Esophagus squamous epithelium (tissue), 5 donors: Measurements from ENCODE around the gene STAB1. TPM values are rescaled to one million over a fixed set of nuclear protein-coding genes. Genes with fewer than 3 reads are reported as not detected.
A peak's percentile ranks its signal among the peaks of the same experiment; 100 is the strongest.
"Not testable (repeated sequence)": the region's sequence is repeated elsewhere in the genome, so short reads cannot be mapped to it uniquely, and the experiment has no call there.

Source experiments
- DNase-seq: peaks from one replicate; lab custom pipeline; 2025; lab: John Stamatoyannopoulos, UW
- H3K27ac ChIP-seq, 4 donors: fragments of 200-600 bp; sonication (generic); one replicate each; pipeline ENCODE4 v1.5.1; 2016 to 2019; ENCODE audit warnings: mild to moderate bottlenecking in 1 of 4
- H3K27me3 ChIP-seq, 4 donors: fragments of 200-600 bp; sonication (generic); 1 replicate in 3 of 4; 2 replicates in 1 of 4; pipeline versions ENCODE4 v1.5.1 to v1.6.0; 2017 to 2021; ENCODE audit warnings: antibody characterized with exemption in 1 of 4
- H3K36me3 ChIP-seq, 3 donors: fragments of 200-600 bp; sonication (generic); one replicate each; pipeline ENCODE4 v1.5.1; 2016 to 2019
- H3K4me1 ChIP-seq, 3 donors: fragments of 200-600 bp; sonication (generic); one replicate each; pipeline ENCODE4 v1.5.1; 2017 to 2019
- H3K4me3 ChIP-seq, 4 donors: fragments of 200-600 bp; sonication (generic); 1 replicate in 3 of 4; 2 replicates in 1 of 4; pipeline ENCODE4 v1.5.1; 2016 to 2019; ENCODE audit warnings: mild to moderate bottlenecking in 2 of 4, moderate library complexity in 1 of 4
- H3K9me3 ChIP-seq, 3 donors: fragments of 200-600 bp; sonication (generic); one replicate each; pipeline ENCODE4 v1.5.1; 2016 to 2019
- CTCF ChIP-seq, 6 experiments: fragments of 450-650 bp in 4 of 6; fragments of 200-600 bp in 2 of 6; sonication (generic) in 2 of 6; IDR thresholded peaks; one replicate each; pipeline ENCODE4 v1.5.1; 2016 to 2019; ENCODE audit warnings: antibody characterized with exemption in 6 of 6, mild to moderate bottlenecking in 4 of 6, moderate library complexity in 4 of 6
- POLR2A ChIP-seq, 4 donors: fragments of 450-650 bp; IDR thresholded peaks; one replicate each; pipeline ENCODE4 v1.6.1; 2017; ENCODE audit warnings: antibody characterized with exemption in 4 of 4, mild to moderate bottlenecking in 4 of 4, moderate library complexity in 3 of 4
- WGBS, 2 donors: methylation state at CpG; one replicate each; pipeline ENCODE4 v1.1.5; 2018; 5-methylcytosine and 5-hydroxymethylcytosine counted together
- intact Hi-C: fragments of 100-400 bp; cut with DNase I; formaldehyde crosslinking; loops from one replicate; pipeline ENCODE4 v1.15.0; 2022
- total RNA-seq, 4 donors: library from RNA; depleted of rRNA; stranded (reverse); fragments of >200 nt; gene quantifications; one replicate each; pipeline ENCODE4 v1.1.0, GENCODE V29; 2016
- donor health status: DM: yes; HTN: yes; CAD: no.

The STAB1 gene
- total RNA-seq, 4 donors from 2014 or later, result 5.6 to 69.4 (median 32.3) TPM

- DNase-seq, result no peak
- H3K36me3 ChIP-seq, result peaks cover 6 to 54% (median 19%) of the 10 kb centered on the region in 3 donors
- H3K4me3 ChIP-seq, result peak overlapping the region in 1 of 4 donors; percentile 41
- H3K4me1 ChIP-seq, result peaks cover 21 to 55% (median 27%) of the 10 kb centered on the region in 3 donors
- H3K27ac ChIP-seq, result peak overlapping the region; percentile 79 to 90 (median 86)
- H3K27me3 ChIP-seq, result no peaks in the 10 kb centered on the region
- H3K9me3 ChIP-seq, result no peaks in the 10 kb centered on the region
- TF ChIP-seq CTCF (IDR thresholded peaks at IDR 0.05), result no peak
- TF ChIP-seq POLR2A (IDR thresholded peaks at IDR 0.05), result no peak
- WGBS, 2 donors, result 90 to 96% methylated on average over 16 of the region's 18 CpGs
- intact Hi-C loops, result no loop called here
These were observed 29.2 kb downstream of the STAB1 start for GRCh38 chr3:52524258-52524751.

GRCh38 chr3:52524752-52525679 lies 29.9 kb downstream of the STAB1 start:
- H3K36me3 ChIP-seq, result peaks cover 6 to 51% (median 19%) of the 10 kb centered on the region in 3 donors
- 41 to 55% methylated on average over 11 to 13 of the region's 34 CpGs for WGBS, 2 donors
- intact Hi-C loops, result no loop called here
- H3K9me3 ChIP-seq, result no peaks in the 10 kb centered on the region
- H3K27ac ChIP-seq, result peak overlapping the region; percentile 79 to 90 (median 86)
- DNase-seq, result no peak
- no peaks in the 10 kb centered on the region for H3K27me3 ChIP-seq
- TF ChIP-seq POLR2A (IDR thresholded peaks at IDR 0.05), result no peak
- no peak for TF ChIP-seq CTCF (IDR thresholded peaks at IDR 0.05)
- peaks cover 25 to 62% (median 27%) of the 10 kb centered on the region in 3 donors for H3K4me1 ChIP-seq
- H3K4me3 ChIP-seq, result peak overlapping the region in 2 of 4 donors; percentile 7 to 41

- H3K36me3 ChIP-seq, result peaks cover 6 to 51% (median 19%) of the 10 kb centered on the region in 3 donors
- no peak overlapping the region for H3K4me3 ChIP-seq
- H3K4me1 ChIP-seq, result peaks cover 31 to 71% (median 33%) of the 10 kb centered on the region in 3 donors
- H3K27ac ChIP-seq, result peak overlapping the region; percentile 79 to 90 (median 86)
- H3K27me3 ChIP-seq, result no peaks in the 10 kb centered on the region
- intact Hi-C loops, result no loop called here
- no peaks in the 10 kb centered on the region for H3K9me3 ChIP-seq
- TF ChIP-seq POLR2A (IDR thresholded peaks at IDR 0.05) (no peak), CTCF (IDR thresholded peaks at IDR 0.05) (no peak)
- no peak for DNase-seq
- 69 to 70% methylated on average over 7 to 9 of the region's 9 CpGs for WGBS, 2 donors
These were observed 30.8 kb downstream of the STAB1 start for GRCh38 chr3:52525680-52526561.

- H3K4me1 ChIP-seq, result peaks cover 38 to 79% (median 40%) of the 10 kb centered on the region in 3 donors
- peak overlapping the region; percentile 79 to 90 (median 86) for H3K27ac ChIP-seq
- DNase-seq, H3K4me3 ChIP-seq, H3K27me3 ChIP-seq, intact Hi-C loops, H3K9me3 ChIP-seq: not testable (repeated sequence)
- 64 to 77% methylated on average over 3 of the region's 5 CpGs for WGBS, 2 donors
- H3K36me3 ChIP-seq, result peaks cover 6 to 51% (median 19%) of the 10 kb centered on the region in 3 donors
These were observed 31.5 kb downstream of the STAB1 start for GRCh38 chr3:52526671-52527038.

- no peaks in the 10 kb centered on the region for H3K9me3 ChIP-seq
- TF ChIP-seq POLR2A (IDR thresholded peaks at IDR 0.05) (no peak), CTCF (IDR thresholded peaks at IDR 0.05) (no peak)
- peaks cover 6 to 51% (median 19%) of the 10 kb centered on the region in 3 donors for H3K36me3 ChIP-seq
- H3K27ac ChIP-seq, result peak overlapping the region; percentile 79 to 90 (median 86)
- H3K4me1 ChIP-seq, result peaks cover 44 to 84% (median 46%) of the 10 kb centered on the region in 3 donors
- no peaks in the 10 kb centered on the region for H3K27me3 ChIP-seq
- WGBS, 2 donors, result 78 to 100% methylated on average over 2 to 5 of the region's 14 CpGs
- intact Hi-C loops, result no loop called here
- DNase-seq, result no peak
- no peak overlapping the region for H3K4me3 ChIP-seq
These were observed 32.0 kb downstream of the STAB1 start for GRCh38 chr3:52527039-52527731.
